IMR-90 (cell line): ENCODE data around the gene ZMIZ1.

Experiments used
- POLR2A ChIP-seq: IDR thresholded peaks from 2 replicates; pipeline ENCODE4 v1.6.1; 2012; ENCODE audit warnings: mild to moderate bottlenecking, low read depth, low read length
- TF ChIP-seq, protein P1 (sequence below): conservative IDR thresholded peaks from 2 replicates; pipeline ENCODE4 v1.5.1; 2012; ENCODE audit warnings: mild to moderate bottlenecking, low read depth, low read length, improper control_type of control experiment

DNA sequence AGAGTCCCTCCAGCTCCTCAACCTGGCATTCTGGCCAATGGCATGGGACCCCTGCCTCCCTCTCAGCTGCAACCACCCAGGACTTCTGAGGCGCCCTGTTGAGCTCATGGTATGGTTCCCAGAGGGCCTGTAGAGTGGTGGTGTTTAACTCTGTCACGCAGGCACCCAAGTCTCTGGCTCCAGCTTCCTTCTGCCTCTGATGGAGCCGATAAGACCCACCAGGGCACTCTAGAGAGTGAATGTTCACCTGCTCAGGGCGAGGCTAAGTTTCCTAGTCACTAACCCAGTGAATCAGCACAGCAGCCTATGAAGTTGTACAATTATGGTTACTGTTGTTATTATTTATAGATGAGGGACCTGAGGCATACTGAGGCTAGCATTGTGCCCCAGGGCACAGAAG, 120.4 kb downstream of the ZMIZ1 start:
- no peak for TF ChIP-seq POLR2A
- TF ChIP-seq, protein P1, sequence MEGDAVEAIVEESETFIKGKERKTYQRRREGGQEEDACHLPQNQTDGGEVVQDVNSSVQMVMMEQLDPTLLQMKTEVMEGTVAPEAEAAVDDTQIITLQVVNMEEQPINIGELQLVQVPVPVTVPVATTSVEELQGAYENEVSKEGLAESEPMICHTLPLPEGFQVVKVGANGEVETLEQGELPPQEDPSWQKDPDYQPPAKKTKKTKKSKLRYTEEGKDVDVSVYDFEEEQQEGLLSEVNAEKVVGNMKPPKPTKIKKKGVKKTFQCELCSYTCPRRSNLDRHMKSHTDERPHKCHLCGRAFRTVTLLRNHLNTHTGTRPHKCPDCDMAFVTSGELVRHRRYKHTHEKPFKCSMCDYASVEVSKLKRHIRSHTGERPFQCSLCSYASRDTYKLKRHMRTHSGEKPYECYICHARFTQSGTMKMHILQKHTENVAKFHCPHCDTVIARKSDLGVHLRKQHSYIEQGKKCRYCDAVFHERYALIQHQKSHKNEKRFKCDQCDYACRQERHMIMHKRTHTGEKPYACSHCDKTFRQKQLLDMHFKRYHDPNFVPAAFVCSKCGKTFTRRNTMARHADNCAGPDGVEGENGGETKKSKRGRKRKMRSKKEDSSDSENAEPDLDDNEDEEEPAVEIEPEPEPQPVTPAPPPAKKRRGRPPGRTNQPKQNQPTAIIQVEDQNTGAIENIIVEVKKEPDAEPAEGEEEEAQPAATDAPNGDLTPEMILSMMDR = no peak
